IMR-90 (cell line): ENCODE data around the gene VDAC2. TPM values are rescaled to one million over a fixed set of nuclear protein-coding genes. Genes with fewer than 3 reads are reported as not detected.

Source experiments
- ATAC-seq: fragments of 200-7000 bp; cut with Tn5 transposase; 2 replicates; pipeline ENCODE4 v1.9.1; 2020; ENCODE audit warnings: low read depth, mild to moderate bottlenecking, moderate library complexity
- BruUV-seq: library from RNA; stranded (reverse); fragments of 400-500 nt; replicated peaks from 2 replicates; lab custom pipeline; 2021; lab: Mats Ljungman, UMichigan
- CTCF ChIA-PET: fragments of 300-600 bp; formaldehyde crosslinking; extraction: SDS; loops from one replicate; lab custom pipeline; 2021; ENCODE audit warnings: antibody characterized with exemption; lab: Yijun Ruan, JAX
- POLR2A ChIA-PET: fragments of 300-600 bp; sonication (Branson Sonifier 250); formaldehyde crosslinking; loops from one replicate; lab custom pipeline; 2022; ENCODE audit warnings: antibody characterized with exemption; ENCODE audit not compliant: unreplicated experiment; lab: Charles Lee
- DNase-seq: peaks from one replicate; pipeline ENCODE4 v3.0.0; 2013
- H2AFZ ChIP-seq: replicated peaks from 2 replicates; pipeline ENCODE3; 2013; ENCODE audit warnings: low read length, mild to moderate bottlenecking; ENCODE audit not compliant: poor library complexity
- H2AK5ac ChIP-seq: 2 replicates; pipeline ENCODE4 v1.6.1; 2013; ENCODE audit warnings: low read depth, low read length, inconsistent platforms
- H2AK9ac ChIP-seq: replicated peaks from 2 replicates; pipeline ENCODE3; 2013; ENCODE audit warnings: mild to moderate bottlenecking, low read depth, low read length, moderate library complexity; ENCODE audit not compliant: poor library complexity
- H2BK120ac ChIP-seq: 2 replicates; pipeline ENCODE4 v1.6.1; 2013; ENCODE audit warnings: low read depth, low read length, inconsistent platforms
- H2BK15ac ChIP-seq: 3 replicates; pipeline ENCODE4 v1.6.1; 2013; ENCODE audit warnings: low read depth, low read length, inconsistent platforms
- H2BK20ac ChIP-seq: 2 replicates; pipeline ENCODE4 v1.6.1; 2013; ENCODE audit warnings: low read depth, mild to moderate bottlenecking, inconsistent platforms, low read length, moderate library complexity
- H2BK5ac ChIP-seq: 2 replicates; pipeline ENCODE4 v1.6.1; 2013; ENCODE audit warnings: mild to moderate bottlenecking, low read depth, low read length, inconsistent platforms; ENCODE audit not compliant: poor library complexity, severe bottlenecking
- H3K14ac ChIP-seq: replicated peaks from 2 replicates; pipeline ENCODE4 v1.6.1; 2013; ENCODE audit warnings: low read depth, low read length, inconsistent platforms
- H3K18ac ChIP-seq: 2 replicates; pipeline ENCODE4 v1.6.1; 2013; ENCODE audit warnings: low read depth, low read length, control low read depth
- H3K23ac ChIP-seq: 2 replicates; pipeline ENCODE4 v1.6.1; 2013; ENCODE audit warnings: low read depth, low read length, inconsistent platforms
- H3K27ac ChIP-seq: 2 replicates; pipeline ENCODE4 v1.5.1; 2013; ENCODE audit warnings: mild to moderate bottlenecking, control low read depth, low read length; ENCODE audit not compliant: insufficient read depth
- H3K27me3 ChIP-seq: 2 replicates; pipeline ENCODE4 v1.6.1; 2013; ENCODE audit warnings: low read length; ENCODE audit not compliant: control insufficient read depth, insufficient read depth
- H3K36me3 ChIP-seq: 2 replicates; pipeline ENCODE4 v1.6.1; 2013; ENCODE audit warnings: low read length, mixed read lengths; ENCODE audit not compliant: control insufficient read depth, insufficient read depth
- H3K4ac ChIP-seq: 2 replicates; pipeline ENCODE4 v1.6.1; 2013; ENCODE audit warnings: low read depth, low read length, inconsistent platforms
- H3K4me1 ChIP-seq: 2 replicates; pipeline ENCODE4 v1.6.1; 2013; ENCODE audit warnings: low read length, mixed read lengths; ENCODE audit not compliant: control insufficient read depth, insufficient read depth
- H3K4me2 ChIP-seq: 2 replicates; pipeline ENCODE4 v1.6.1; 2013; ENCODE audit warnings: low read depth, mild to moderate bottlenecking, control low read depth, low read length, moderate library complexity
- H3K4me3 ChIP-seq: 2 replicates; pipeline ENCODE4 v1.5.1; 2013; ENCODE audit warnings: low read depth, mild to moderate bottlenecking, control low read depth, low read length, moderate library complexity; ENCODE audit not compliant: insufficient read depth
- H3K56ac ChIP-seq: 2 replicates; pipeline ENCODE4 v1.6.1; 2013; ENCODE audit warnings: low read length, inconsistent platforms; ENCODE audit not compliant: insufficient read depth; ENCODE audit errors: extremely low read depth
- H3K79me1 ChIP-seq, 2 experiments: 2 replicates each; pipeline ENCODE4 v1.6.1; 2013; ENCODE audit warnings: low read length in 2 of 2, inconsistent platforms in 1 of 2, low read depth in 1 of 2
- H3K9ac ChIP-seq: 2 replicates; pipeline ENCODE4 v1.6.1; 2013; ENCODE audit warnings: low read depth, low read length, control low read depth
- H3K9me1 ChIP-seq: 2 replicates; pipeline ENCODE4 v1.6.1; 2013; ENCODE audit warnings: low read length, inconsistent platforms; ENCODE audit not compliant: insufficient read depth
- H3K9me3 ChIP-seq: 2 replicates; pipeline ENCODE4 v1.6.1; 2013; ENCODE audit warnings: low read length; ENCODE audit not compliant: control insufficient read depth, insufficient read depth
- H4K20me1 ChIP-seq: 2 replicates; pipeline ENCODE4 v1.6.1; 2013; ENCODE audit warnings: low read length, inconsistent platforms; ENCODE audit not compliant: insufficient read depth
- H4K5ac ChIP-seq: 2 replicates; pipeline ENCODE4 v1.6.1; 2013; ENCODE audit warnings: mild to moderate bottlenecking, low read depth, low read length, control low read depth
- H4K8ac ChIP-seq, 2 experiments: 2 replicates each; pipeline ENCODE4 v1.6.1; 2013; ENCODE audit warnings: low read depth in 2 of 2, low read length in 2 of 2, control low read depth in 1 of 2, inconsistent platforms in 1 of 2
- H4K91ac ChIP-seq: 2 replicates; pipeline ENCODE4 v1.6.1; 2013; ENCODE audit warnings: low read depth, low read length, inconsistent platforms; ENCODE audit not compliant: insufficient read depth
- BHLHE40 ChIP-seq: fragments of 150-350 bp; IDR thresholded peaks from 2 replicates; pipeline ENCODE4 v1.6.1; 2016; ENCODE audit warnings: mild to moderate bottlenecking, low read depth, low read length
- CEBPB ChIP-seq: IDR thresholded peaks from 2 replicates; pipeline ENCODE4 v1.6.1; 2012; ENCODE audit warnings: low read depth, low read length, improper control_type of control experiment
- CHD1 ChIP-seq: IDR thresholded peaks from 2 replicates; pipeline ENCODE4 v1.6.1; 2012; ENCODE audit warnings: low read depth, low read length, improper control_type of control experiment
- CTCF ChIP-seq: conservative IDR thresholded peaks from 2 replicates; pipeline ENCODE4 v1.5.1; 2012; ENCODE audit warnings: mild to moderate bottlenecking, low read depth, low read length, improper control_type of control experiment
- MAFK ChIP-seq: IDR thresholded peaks from 2 replicates; pipeline ENCODE4 v1.6.1; 2012; ENCODE audit warnings: low read depth, low read length, improper control_type of control experiment
- MAZ ChIP-seq: IDR thresholded peaks from 2 replicates; pipeline ENCODE4 v1.6.1; 2012; ENCODE audit warnings: low read depth, mild to moderate bottlenecking, low read length, improper control_type of control experiment, moderate library complexity, borderline replicate concordance
- MXI1 ChIP-seq: IDR thresholded peaks from 2 replicates; pipeline ENCODE4 v1.6.1; 2012; ENCODE audit warnings: low read depth, mild to moderate bottlenecking, low read length, moderate library complexity, borderline replicate concordance
- NFE2L2 ChIP-seq: fragments of 150-350 bp; IDR thresholded peaks from 2 replicates; pipeline ENCODE4 v1.6.1; 2016; ENCODE audit warnings: low read depth, mild to moderate bottlenecking, low read length
- POLR2A ChIP-seq: IDR thresholded peaks from 2 replicates; pipeline ENCODE4 v1.6.1; 2012; ENCODE audit warnings: mild to moderate bottlenecking, low read depth, low read length
- RAD21 ChIP-seq: IDR thresholded peaks from 2 replicates; pipeline ENCODE4 v1.6.1; 2012; ENCODE audit warnings: low read length, improper control_type of control experiment
- RCOR1 ChIP-seq: IDR thresholded peaks from 2 replicates; pipeline ENCODE4 v1.6.1; 2012; ENCODE audit warnings: mild to moderate bottlenecking, low read length, improper control_type of control experiment; ENCODE audit not compliant: insufficient replicate concordance
- SMC3 ChIP-seq: fragments of 150-350 bp; IDR thresholded peaks from 2 replicates; pipeline ENCODE4 v1.6.1; 2016; ENCODE audit warnings: low read depth, mild to moderate bottlenecking, antibody characterized with exemption, low read length, moderate library complexity
- WGBS, 2 experiments: methylation state at CpG; one replicate each; pipeline versions ENCODE4 v1.1.5 to v1.1.7; 2013; ENCODE audit warnings: missing lambda C conversion rate in 2 of 2; ENCODE audit not compliant: insufficient read length in 1 of 2; ENCODE audit errors: extremely low coverage in 2 of 2; 5-methylcytosine and 5-hydroxymethylcytosine counted together
- dilution Hi-C: fragments of 300-500 bp; cut with HindIII; formaldehyde crosslinking; loops from one replicate; pipeline ENCODE4 v1.14.3; 2018; ENCODE audit warnings: low sequenced_read_pairs; ENCODE audit not compliant: unreplicated experiment
- in situ Hi-C: fragments of 300-500 bp; cut with MboI; formaldehyde crosslinking; loops from 3 replicates; pipeline ENCODE4 v1.14.3; 2019; ENCODE audit warnings: low sequenced_read_pairs, inconsistent platforms, mixed read lengths
- intact Hi-C: fragments of 100-400 bp; cut with micrococcal nuclease; formaldehyde crosslinking; loops from 2 replicates; pipeline ENCODE4 v1.10.0; 2022
- polyA plus RNA-seq, 3 experiments: library from polyadenylated mRNA; depleted of rRNA; stranded (reverse); fragments of >200 nt; gene quantifications; 2 replicates each; pipeline ENCODE4 v1.2.3, GENCODE V29; 2012; ENCODE audit warnings: low replicate concordance in 1 of 3
- total RNA-seq: library from RNA; depleted of rRNA; stranded (reverse); fragments of >200 nt; gene quantifications from 2 replicates; pipeline ENCODE4 v1.2.3, GENCODE V29; 2012
- TF ChIP-seq, protein P1 (sequence below): fragments of 150-350 bp; IDR thresholded peaks from 2 replicates; pipeline ENCODE4 v1.6.1; 2017; ENCODE audit warnings: mild to moderate bottlenecking, antibody characterized with exemption, low read length, low read depth

VDAC2 gene
- total and polyA plus RNA-seq, 2 of the 4 experiments (the other 2 are of a cell fraction) = 122 to 139 TPM

DNA sequence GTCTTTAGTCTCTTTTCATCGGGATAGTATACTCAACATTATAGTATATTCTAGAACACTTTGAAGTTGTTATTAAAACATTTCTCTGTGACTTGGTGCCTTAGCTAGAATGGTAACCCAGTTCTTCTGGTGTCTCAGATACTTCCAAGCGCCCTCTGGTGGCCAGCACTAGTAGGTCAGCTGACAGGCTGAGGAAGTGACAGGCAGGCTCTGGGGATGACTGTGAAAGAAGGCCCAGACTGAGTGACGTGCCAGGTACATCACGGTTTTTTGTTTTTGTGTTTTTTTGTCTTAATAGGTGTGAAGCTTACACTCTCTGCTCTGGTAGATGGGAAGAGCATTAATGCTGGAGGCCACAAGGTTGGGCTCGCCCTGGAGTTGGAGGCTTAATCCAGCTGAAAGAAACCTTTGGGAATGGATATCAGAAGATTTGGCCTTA lies 20.0 kb downstream of the VDAC2 start:
- ATAC-seq (peak; percentile 28), DNase-seq (peak; percentile 84)
- Histone ChIP-seq H2AK9ac (no peak overlapping the region), H3K4me2 (no peak overlapping the region), H3K36me3 (peaks cover 28% of the 10 kb centered on the region), H3K4me1 (peaks cover 28% of the 10 kb centered on the region), H3K23ac (no peak overlapping the region), H3K4ac (no peak overlapping the region), H3K56ac (no peak overlapping the region), H2AFZ (no peak overlapping the region), H2AK5ac (no peak overlapping the region), H2BK20ac (no peak overlapping the region), H3K14ac (no peak overlapping the region), H2BK5ac (peak overlapping the region; percentile 61), H4K8ac (no peak overlapping the region), H4K91ac (no peak overlapping the region), H3K4me3 (no peak overlapping the region), H3K9me1 (peaks cover 14% of the 10 kb centered on the region), H2BK15ac (no peak overlapping the region), H3K79me1 (peaks cover 4 to 53% of the 10 kb centered on the region in 2 experiments; a peak in 3 of 4 replicates), H4K20me1 (peaks cover 59% of the 10 kb centered on the region), H3K27ac (no peak overlapping the region), H2BK120ac (no peak overlapping the region), H3K9ac (no peak overlapping the region), H3K18ac (no peak overlapping the region), H3K9me3 (no peaks in the 10 kb centered on the region), H4K5ac (no peak overlapping the region), H3K27me3 (no peaks in the 10 kb centered on the region)
- CTCF ChIA-PET = interaction anchor here (0.6 to 1.6 kb wide), 7 partner anchors 37 to 119 kb away, joined by 3 to 6 read pairs (median 4); partner anchors contain the start of gene SAMD8
- dilution Hi-C loops = no loop called here
- no CpG with 5 or more reads among the region's 5 CpGs for WGBS, 2 experiments
- POLR2A ChIA-PET = no interaction called here
- intact Hi-C loops = loop anchor here (1.0 to 10.0 kb wide), 5 partner anchors 42 to 1086 kb away; partner anchors contain the start of gene KAT6B
- in situ Hi-C loops = loop anchor here (5.0 to 10.0 kb wide), 3 partner anchors 118 to 986 kb away; partner anchors contain the start of gene SAMD8
- TF ChIP-seq CHD1 (no peak), RCOR1 (no peak), CEBPB (no peak), MAFK (no peak), MAZ (no peak), RAD21 (peak; percentile 73), SMC3 (peak; percentile 88), CTCF (peak; percentile 84), BHLHE40 (no peak), POLR2A (no peak), MXI1 (no peak), NFE2L2 (no peak)
- TF ChIP-seq, protein P1, sequence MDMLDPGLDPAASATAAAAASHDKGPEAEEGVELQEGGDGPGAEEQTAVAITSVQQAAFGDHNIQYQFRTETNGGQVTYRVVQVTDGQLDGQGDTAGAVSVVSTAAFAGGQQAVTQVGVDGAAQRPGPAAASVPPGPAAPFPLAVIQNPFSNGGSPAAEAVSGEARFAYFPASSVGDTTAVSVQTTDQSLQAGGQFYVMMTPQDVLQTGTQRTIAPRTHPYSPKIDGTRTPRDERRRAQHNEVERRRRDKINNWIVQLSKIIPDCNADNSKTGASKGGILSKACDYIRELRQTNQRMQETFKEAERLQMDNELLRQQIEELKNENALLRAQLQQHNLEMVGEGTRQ = peak; percentile 80
- no TSS peak for BruUV-seq
